Measurements from ENCODE around the gene VSTM2B.

The VSTM2B gene

GRCh38 chr19:29504454-29504853 lies 21.3 kb upstream of the VSTM2B start:
- no peaks in the 10 kb centered on the region for H3K36me3 ChIP-seq (ENCODE audit: control insufficient read depth in 2 of 2, insufficient read depth in 2 of 2, low read length in 2 of 2)

GRCh38 chr19:29505097-29505824 lies 20.5 kb upstream of the VSTM2B start:
- no peak overlapping the region for H3K9ac ChIP-seq (ENCODE audit: low read depth in 1 of 2, low read length in 2 of 2)
- H3K27me3 ChIP-seq (ENCODE audit: control insufficient read depth in 2 of 2, insufficient read depth in 2 of 2, low read length in 2 of 2), result no peaks in the 10 kb centered on the region
- no peaks in the 10 kb centered on the region for H3K4me1 ChIP-seq (ENCODE audit: control insufficient read depth in 2 of 2, insufficient read depth in 2 of 2, low read length in 2 of 2)
- no peaks in the 10 kb centered on the region for H3K9me3 ChIP-seq (ENCODE audit: control insufficient read depth in 2 of 2, low read length in 2 of 2)
- no peak overlapping the region for H3K4me3 ChIP-seq (ENCODE audit: low read length in 2 of 2)
- no peak overlapping the region for H3K27ac ChIP-seq (ENCODE audit: low read depth in 2 of 2, low read length in 2 of 2)
- H3K36me3 ChIP-seq (ENCODE audit: control insufficient read depth in 2 of 2, insufficient read depth in 2 of 2, low read length in 2 of 2), result no peaks in the 10 kb centered on the region

More at GRCh38 chr19:29504454-29504853, 21.3 kb upstream of the VSTM2B start:
- Histone ChIP-seq H3K4me1 (ENCODE audit: control insufficient read depth in 2 of 2, insufficient read depth in 2 of 2, low read length in 2 of 2) (no peaks in the 10 kb centered on the region), H3K27ac (ENCODE audit: low read depth in 2 of 2, low read length in 2 of 2) (no peak overlapping the region), H3K27me3 (ENCODE audit: control insufficient read depth in 2 of 2, insufficient read depth in 2 of 2, low read length in 2 of 2) (no peaks in the 10 kb centered on the region), H3K9ac (ENCODE audit: low read depth in 1 of 2, low read length in 2 of 2) (no peak overlapping the region), H3K9me3 (ENCODE audit: control insufficient read depth in 2 of 2, low read length in 2 of 2) (no peaks in the 10 kb centered on the region), H3K4me3 (ENCODE audit: low read length in 2 of 2) (no peak overlapping the region)

GRCh38 chr19:29506619-29506911 lies 19.2 kb upstream of the VSTM2B start:
- no peak overlapping the region for H3K4me3 ChIP-seq (ENCODE audit: low read length in 2 of 2)
- no peaks in the 10 kb centered on the region for H3K9me3 ChIP-seq (ENCODE audit: control insufficient read depth in 2 of 2, low read length in 2 of 2)
- H3K36me3 ChIP-seq (ENCODE audit: control insufficient read depth in 2 of 2, insufficient read depth in 2 of 2, low read length in 2 of 2), result no peaks in the 10 kb centered on the region
- no peaks in the 10 kb centered on the region for H3K27me3 ChIP-seq (ENCODE audit: control insufficient read depth in 2 of 2, insufficient read depth in 2 of 2, low read length in 2 of 2)
- no peak overlapping the region for H3K27ac ChIP-seq (ENCODE audit: low read depth in 2 of 2, low read length in 2 of 2)
- no peaks in the 10 kb centered on the region for H3K4me1 ChIP-seq (ENCODE audit: control insufficient read depth in 2 of 2, insufficient read depth in 2 of 2, low read length in 2 of 2)
- H3K9ac ChIP-seq (ENCODE audit: low read depth in 1 of 2, low read length in 2 of 2), result no peak overlapping the region

GRCh38 chr19:29507081-29507860 lies 18.5 kb upstream of the VSTM2B start:
- Histone ChIP-seq H3K36me3 (ENCODE audit: control insufficient read depth in 2 of 2, insufficient read depth in 2 of 2, low read length in 2 of 2) (no peaks in the 10 kb centered on the region), H3K9me3 (ENCODE audit: control insufficient read depth in 2 of 2, low read length in 2 of 2) (no peaks in the 10 kb centered on the region), H3K4me3 (ENCODE audit: low read length in 2 of 2) (no peak overlapping the region), H3K9ac (ENCODE audit: low read depth in 1 of 2, low read length in 2 of 2) (no peak overlapping the region), H3K4me1 (ENCODE audit: control insufficient read depth in 2 of 2, insufficient read depth in 2 of 2, low read length in 2 of 2) (no peaks in the 10 kb centered on the region), H3K27me3 (ENCODE audit: control insufficient read depth in 2 of 2, insufficient read depth in 2 of 2, low read length in 2 of 2) (no peaks in the 10 kb centered on the region), H3K27ac (ENCODE audit: low read depth in 2 of 2, low read length in 2 of 2) (no peak overlapping the region)

- no peaks in the 10 kb centered on the region for H3K4me1 ChIP-seq (ENCODE audit: control insufficient read depth in 2 of 2, insufficient read depth in 2 of 2, low read length in 2 of 2)
- no peaks in the 10 kb centered on the region for H3K9me3 ChIP-seq (ENCODE audit: control insufficient read depth in 2 of 2, low read length in 2 of 2)
- no peaks in the 10 kb centered on the region for H3K27me3 ChIP-seq (ENCODE audit: control insufficient read depth in 2 of 2, insufficient read depth in 2 of 2, low read length in 2 of 2)
- no peak overlapping the region for H3K27ac ChIP-seq (ENCODE audit: low read depth in 2 of 2, low read length in 2 of 2)
- no peaks in the 10 kb centered on the region for H3K36me3 ChIP-seq (ENCODE audit: control insufficient read depth in 2 of 2, insufficient read depth in 2 of 2, low read length in 2 of 2)
- no peak overlapping the region for H3K9ac ChIP-seq (ENCODE audit: low read depth in 1 of 2, low read length in 2 of 2)
- no peak overlapping the region for H3K4me3 ChIP-seq (ENCODE audit: low read length in 2 of 2)
Observed at GRCh38 chr19:29508181-29508580, 17.6 kb upstream of the VSTM2B start.

GRCh38 chr19:29509456-29509855 lies 16.3 kb upstream of the VSTM2B start:
- no peaks in the 10 kb centered on the region for H3K36me3 ChIP-seq (ENCODE audit: control insufficient read depth in 2 of 2, insufficient read depth in 2 of 2, low read length in 2 of 2)
- H3K9ac ChIP-seq (ENCODE audit: low read depth in 1 of 2, low read length in 2 of 2), result no peak overlapping the region
- no peaks in the 10 kb centered on the region for H3K9me3 ChIP-seq (ENCODE audit: control insufficient read depth in 2 of 2, low read length in 2 of 2)
- H3K4me1 ChIP-seq (ENCODE audit: control insufficient read depth in 2 of 2, insufficient read depth in 2 of 2, low read length in 2 of 2), result no peaks in the 10 kb centered on the region
- no peak overlapping the region for H3K27ac ChIP-seq (ENCODE audit: low read depth in 2 of 2, low read length in 2 of 2)
- H3K27me3 ChIP-seq (ENCODE audit: control insufficient read depth in 2 of 2, insufficient read depth in 2 of 2, low read length in 2 of 2), result no peaks in the 10 kb centered on the region
- H3K4me3 ChIP-seq (ENCODE audit: low read length in 2 of 2), result no peak overlapping the region

- Histone ChIP-seq H3K36me3 (ENCODE audit: control insufficient read depth in 2 of 2, insufficient read depth in 2 of 2, low read length in 2 of 2) (no peaks in the 10 kb centered on the region), H3K9me3 (ENCODE audit: control insufficient read depth in 2 of 2, low read length in 2 of 2) (no peaks in the 10 kb centered on the region), H3K4me1 (ENCODE audit: control insufficient read depth in 2 of 2, insufficient read depth in 2 of 2, low read length in 2 of 2) (no peaks in the 10 kb centered on the region), H3K27ac (ENCODE audit: low read depth in 2 of 2, low read length in 2 of 2) (no peak overlapping the region), H3K4me3 (ENCODE audit: low read length in 2 of 2) (no peak overlapping the region), H3K9ac (ENCODE audit: low read depth in 1 of 2, low read length in 2 of 2) (no peak overlapping the region), H3K27me3 (ENCODE audit: control insufficient read depth in 2 of 2, insufficient read depth in 2 of 2, low read length in 2 of 2) (no peaks in the 10 kb centered on the region)
Observed at GRCh38 chr19:29510701-29511265, 15.0 kb upstream of the VSTM2B start.

GRCh38 chr19:29511768-29512167 lies 14.0 kb upstream of the VSTM2B start:
- no peaks in the 10 kb centered on the region for H3K9me3 ChIP-seq (ENCODE audit: control insufficient read depth in 2 of 2, low read length in 2 of 2)
- no peaks in the 10 kb centered on the region for H3K36me3 ChIP-seq (ENCODE audit: control insufficient read depth in 2 of 2, insufficient read depth in 2 of 2, low read length in 2 of 2)
- no peak overlapping the region for H3K4me3 ChIP-seq (ENCODE audit: low read length in 2 of 2)
- no peak overlapping the region for H3K27ac ChIP-seq (ENCODE audit: low read depth in 2 of 2, low read length in 2 of 2)
- H3K4me1 ChIP-seq (ENCODE audit: control insufficient read depth in 2 of 2, insufficient read depth in 2 of 2, low read length in 2 of 2), result no peaks in the 10 kb centered on the region
- no peak overlapping the region for H3K9ac ChIP-seq (ENCODE audit: low read depth in 1 of 2, low read length in 2 of 2)
- H3K27me3 ChIP-seq (ENCODE audit: control insufficient read depth in 2 of 2, insufficient read depth in 2 of 2, low read length in 2 of 2), result no peaks in the 10 kb centered on the region

- H3K27me3 ChIP-seq (ENCODE audit: control insufficient read depth in 2 of 2, insufficient read depth in 2 of 2, low read length in 2 of 2), result no peaks in the 10 kb centered on the region
- no peak overlapping the region for H3K4me3 ChIP-seq (ENCODE audit: low read length in 2 of 2)
- H3K36me3 ChIP-seq (ENCODE audit: control insufficient read depth in 2 of 2, insufficient read depth in 2 of 2, low read length in 2 of 2), result no peaks in the 10 kb centered on the region
- no peak overlapping the region for H3K27ac ChIP-seq (ENCODE audit: low read depth in 2 of 2, low read length in 2 of 2)
- H3K4me1 ChIP-seq (ENCODE audit: control insufficient read depth in 2 of 2, insufficient read depth in 2 of 2, low read length in 2 of 2), result no peaks in the 10 kb centered on the region
- no peaks in the 10 kb centered on the region for H3K9me3 ChIP-seq (ENCODE audit: control insufficient read depth in 2 of 2, low read length in 2 of 2)
- H3K9ac ChIP-seq (ENCODE audit: low read depth in 1 of 2, low read length in 2 of 2), result no peak overlapping the region
Observed at GRCh38 chr19:29512748-29513147, 13.0 kb upstream of the VSTM2B start.

- H3K36me3 ChIP-seq (ENCODE audit: control insufficient read depth in 2 of 2, insufficient read depth in 2 of 2, low read length in 2 of 2), result no peaks in the 10 kb centered on the region
- no peaks in the 10 kb centered on the region for H3K27me3 ChIP-seq (ENCODE audit: control insufficient read depth in 2 of 2, insufficient read depth in 2 of 2, low read length in 2 of 2)
- H3K4me1 ChIP-seq (ENCODE audit: control insufficient read depth in 2 of 2, insufficient read depth in 2 of 2, low read length in 2 of 2), result no peaks in the 10 kb centered on the region
- no peak overlapping the region for H3K27ac ChIP-seq (ENCODE audit: low read depth in 2 of 2, low read length in 2 of 2)
- H3K4me3 ChIP-seq (ENCODE audit: low read length in 2 of 2), result no peak overlapping the region
- H3K9ac ChIP-seq (ENCODE audit: low read depth in 1 of 2, low read length in 2 of 2), result no peak overlapping the region
- H3K9me3 ChIP-seq (ENCODE audit: control insufficient read depth in 2 of 2, low read length in 2 of 2), result no peaks in the 10 kb centered on the region
Observed at GRCh38 chr19:29514525-29515232, 11.1 kb upstream of the VSTM2B start.

All from mucosa of rectum (tissue), 2 donors.